GM23338 (cell line): Measurements from ENCODE around the gene LILRB1. TPM values are rescaled to one million over a fixed set of nuclear protein-coding genes. Genes with fewer than 3 reads are reported as not detected.

Experiments used
- ATAC-seq: fragments of 200-7000 bp; cut with Tn5 transposase; 3 replicates; pipeline ENCODE4 v1.9.1; 2020
- DNase-seq: peaks from one replicate; pipeline ENCODE4 v3.0.0-alpha.2; 2015; ENCODE audit warnings: low spot score
- H2AFZ ChIP-seq: fragments of 200-600 bp; sonication (generic); 2 replicates; pipeline ENCODE4 v1.8.0; 2016; ENCODE audit warnings: antibody characterized with exemption, mild to moderate bottlenecking, moderate library complexity
- H3F3A ChIP-seq: fragments of 200-600 bp; sonication (generic); replicated peaks from 2 replicates; pipeline ENCODE4 v1.8.0; 2017; ENCODE audit warnings: antibody characterized with exemption, mixed run types, low read depth
- H3K27ac ChIP-seq: fragments of 200-600 bp; sonication (generic); 2 replicates; pipeline ENCODE4 v1.6.1; 2016; ENCODE audit warnings: low read depth
- H3K27me3 ChIP-seq: fragments of 200-600 bp; sonication (generic); 2 replicates; pipeline ENCODE4 v1.8.0; 2016; ENCODE audit warnings: mild to moderate bottlenecking, mixed run types, moderate library complexity; ENCODE audit not compliant: insufficient read depth
- H3K36me3 ChIP-seq: fragments of 200-600 bp; sonication (generic); 2 replicates; pipeline ENCODE4 v1.8.0; 2016; ENCODE audit warnings: mild to moderate bottlenecking; ENCODE audit not compliant: insufficient read depth
- H3K4me1 ChIP-seq: fragments of 200-600 bp; sonication (generic); 2 replicates; pipeline ENCODE4 v1.8.0; 2016; ENCODE audit warnings: mild to moderate bottlenecking, moderate library complexity; ENCODE audit not compliant: insufficient read depth
- H3K4me2 ChIP-seq: fragments of 200-600 bp; sonication (generic); 2 replicates; pipeline ENCODE4 v1.7.1; 2017; ENCODE audit warnings: mixed run types
- H3K4me3 ChIP-seq: fragments of 200-600 bp; sonication (generic); 2 replicates; pipeline ENCODE4 v1.6.1; 2016; ENCODE audit warnings: mixed run types
- H3K79me2 ChIP-seq: fragments of 200-600 bp; sonication (generic); replicated peaks from 2 replicates; pipeline ENCODE4 v1.8.0; 2017; ENCODE audit warnings: mild to moderate bottlenecking; ENCODE audit not compliant: insufficient read depth
- H3K9me2 ChIP-seq: fragments of 200-600 bp; sonication (generic); 2 replicates; pipeline ENCODE4 v1.8.0; 2017; ENCODE audit not compliant: insufficient read depth
- H4K20me1 ChIP-seq: fragments of 200-600 bp; sonication (generic); replicated peaks from 2 replicates; pipeline ENCODE4 v1.8.0; 2017; ENCODE audit warnings: mild to moderate bottlenecking; ENCODE audit not compliant: insufficient read depth
- H3K27ac Mint-ChIP-seq: 2 replicates; pipeline ENCODE4 v1.8.0; 2020; ENCODE audit warnings: inconsistent platforms, mild to moderate bottlenecking, moderate library complexity, mixed read lengths
- H3K27me3 Mint-ChIP-seq: 3 replicates; pipeline ENCODE4 v1.8.0; 2022; ENCODE audit warnings: low read depth, mild to moderate bottlenecking, moderate library complexity, mixed read lengths, inconsistent platforms; ENCODE audit not compliant: insufficient read depth, poor library complexity
- H3K36me3 Mint-ChIP-seq: 3 replicates; pipeline ENCODE4 v1.8.0; 2021; ENCODE audit warnings: low read depth, mild to moderate bottlenecking, inconsistent platforms, moderate library complexity, mixed read lengths
- H3K4me1 Mint-ChIP-seq: 3 replicates; pipeline ENCODE4 v1.8.0; 2020; ENCODE audit warnings: mild to moderate bottlenecking, inconsistent platforms, mixed read lengths
- H3K4me3 Mint-ChIP-seq: 3 replicates; pipeline ENCODE4 v1.8.0; 2021; ENCODE audit warnings: moderate library complexity, mild to moderate bottlenecking, inconsistent platforms, mixed read lengths
- H3K9me3 Mint-ChIP-seq: 3 replicates; pipeline ENCODE4 v1.8.0; 2020; ENCODE audit warnings: moderate library complexity, mild to moderate bottlenecking, inconsistent platforms, mixed read lengths
- CREB1 ChIP-seq: fragments of 250-450 bp; sonication (Bioruptor Pico); IDR thresholded peaks from 2 replicates; pipeline ENCODE4 v1.5.0; 2020; ENCODE audit warnings: low read depth, mild to moderate bottlenecking, moderate library complexity
- CTCF ChIP-seq, 2 experiments: fragments of 200-600 bp in 1 of 2; sonication (generic) in 1 of 2; conservative IDR thresholded peaks; 2 replicates each; pipeline versions ENCODE4 v1.5.1 to v1.6.1; 2016 to 2017; ENCODE audit warnings: antibody characterized with exemption in 2 of 2, low read depth in 2 of 2, mild to moderate bottlenecking in 2 of 2, moderate library complexity in 1 of 2
- ETS1 ChIP-seq: IDR thresholded peaks from 2 replicates; pipeline ENCODE4 v1.6.1; 2016; ENCODE audit warnings: antibody characterized with exemption
- EZH2 ChIP-seq: fragments of 200-600 bp; sonication (generic); IDR thresholded peaks from one replicate; pipeline ENCODE4 v1.8.0; 2017; ENCODE audit warnings: antibody characterized with exemption, mild to moderate bottlenecking, low read depth; ENCODE audit not compliant: unreplicated experiment
- EZH2phosphoT487 ChIP-seq: fragments of 200-600 bp; sonication (generic); IDR thresholded peaks from one replicate; pipeline ENCODE4 v1.8.1; 2018; ENCODE audit warnings: antibody characterized with exemption; ENCODE audit not compliant: unreplicated experiment
- JUNB ChIP-seq: IDR thresholded peaks from one replicate; pipeline ENCODE4 v1.6.1; 2016; ENCODE audit warnings: antibody characterized with exemption; ENCODE audit not compliant: unreplicated experiment
- NANOG ChIP-seq: IDR thresholded peaks from 2 replicates; pipeline ENCODE4 v1.6.1; 2016; ENCODE audit warnings: antibody characterized with exemption, borderline replicate concordance
- ZNF114 ChIP-seq: fragments of 250-450 bp; sonication (Bioruptor Pico); IDR thresholded peaks from 2 replicates; pipeline ENCODE4 v1.5.0; 2020; ENCODE audit warnings: mild to moderate bottlenecking, moderate library complexity
- ZNF331 ChIP-seq: fragments of 250-450 bp; sonication (Bioruptor Pico); IDR thresholded peaks from 2 replicates; pipeline ENCODE4 v1.5.0; 2020; ENCODE audit warnings: low read depth, mild to moderate bottlenecking, moderate library complexity
- ZNF462 ChIP-seq: fragments of 250-450 bp; sonication (Bioruptor Pico); IDR thresholded peaks from 2 replicates; pipeline ENCODE4 v1.5.0; 2020; ENCODE audit warnings: mild to moderate bottlenecking, moderate library complexity
- polyA plus RNA-seq: library from polyadenylated mRNA; unstranded; fragments of >200 nt; fragmentation: Nextera tagmentation; extraction: Ambion mirVana; gene quantifications from 2 replicates; pipeline ENCODE4 v1.2.1, GENCODE V29; 2016
- total RNA-seq: library from RNA; depleted of rRNA; stranded (reverse); fragments of >200 nt; shearing (Covaris generic); gene quantifications from 2 replicates; pipeline ENCODE4 v1.2.3, GENCODE V29; 2014

LILRB1 gene
- total and polyA plus RNA-seq, 2 experiments from 2014 or later, result 0.14 TPM; not detected in 1

GRCh38 chr19:54667217-54667616, 36.9 kb downstream of the LILRB1 start (continued):
- TF ChIP-seq ZNF462 (CRISPR knock-in tag) (no peak), ETS1 (no peak), EZH2 (no peak), EZH2phosphoT487 (no peak)

- Mint-ChIP-seq H3K27me3 (peaks cover 7% of the 10 kb centered on the region), H3K36me3 (peaks cover 14% of the 10 kb centered on the region)
- DNase-seq, result no peak
- no peak for TF ChIP-seq ZNF114
- no peak for TF ChIP-seq EZH2phosphoT487
- no peak for TF ChIP-seq ZNF331 (CRISPR knock-in tag)
- TF ChIP-seq CTCF (conservative IDR thresholded peaks at IDR 0.05; ENCODE audit: low read depth in 2 of 2), result no peak
- no peak for TF ChIP-seq NANOG
- no peak for TF ChIP-seq CREB1 (CRISPR knock-in tag)
- no peak for TF ChIP-seq JUNB
- TF ChIP-seq EZH2, result no peak
Observed at GRCh38 chr19:54668353-54668752, 38.1 kb downstream of the LILRB1 start.

More at GRCh38 chr19:54668353-54668752, 38.1 kb downstream of the LILRB1 start:
- no peak for ATAC-seq
- Mint-ChIP-seq H3K4me1 (no peaks in the 10 kb centered on the region), H3K4me3 (no peak overlapping the region), H3K9me3 (peaks cover 95% of the 10 kb centered on the region), H3K27ac (no peak overlapping the region)
- Histone ChIP-seq H3K27me3 (no peaks in the 10 kb centered on the region), H3F3A (no peaks in the 10 kb centered on the region), H3K4me2 (no peak overlapping the region), H3K27ac (no peak overlapping the region), H4K20me1 (no peaks in the 10 kb centered on the region), H3K4me3 (no peak overlapping the region), H3K4me1 (no peaks in the 10 kb centered on the region), H3K36me3 (no peaks in the 10 kb centered on the region), H3K79me2 (no peaks in the 10 kb centered on the region), H2AFZ (no peak overlapping the region), H3K9me2 (no peaks in the 10 kb centered on the region)
